Breast epithelium (tissue), 3 donors: Measurements from ENCODE around the gene CIB4.

Experiments
- CTCF ChIP-seq, 3 donors: fragments of 450-650 bp; IDR thresholded peaks; one replicate each; pipeline ENCODE4 v1.5.1; 2016 to 2017; ENCODE audit warnings: antibody characterized with exemption in 3 of 3, mild to moderate bottlenecking in 3 of 3, moderate library complexity in 3 of 3
- POLR2A ChIP-seq: fragments of 450-650 bp; IDR thresholded peaks from one replicate; pipeline ENCODE4 v1.6.1; 2016; ENCODE audit warnings: antibody characterized with exemption, mild to moderate bottlenecking, moderate library complexity

- TF ChIP-seq POLR2A = no peak
- TF ChIP-seq CTCF (IDR thresholded peaks at IDR 0.05) = no peak
Observed at GRCh38 chr2:26534098-26534864, 106.9 kb downstream of the CIB4 start.
